GM12878 (cell line): Measurements from ENCODE around the gene ADAMTS3. TPM values are rescaled to one million over a fixed set of nuclear protein-coding genes. Genes with fewer than 3 reads are reported as not detected.

Source experiments
- ATAC-seq: fragments of 200-7000 bp; cut with Tn5 transposase; 3 replicates; pipeline ENCODE4 v1.9.1; 2020; ENCODE audit warnings: mild to moderate bottlenecking, moderate library complexity
- BruUV-seq: library from RNA; stranded (reverse); fragments of 400-500 nt; replicated peaks from 2 replicates; lab custom pipeline; 2021; lab: Mats Ljungman, UMichigan
- CTCF ChIA-PET: fragments of 300-600 bp; sonication (Branson Sonifier 250); formaldehyde crosslinking; extraction: SDS; loops from one replicate; lab custom pipeline; 2021; ENCODE audit warnings: inconsistent platforms; lab: Yijun Ruan, JAX
- POLR2A ChIA-PET: fragments of 350-600 bp; formaldehyde crosslinking; extraction: SDS; loops from one replicate; lab custom pipeline; 2021; ENCODE audit warnings: inconsistent platforms; lab: Charles Lee
- RAD21 ChIA-PET: fragments of 300-600 bp; sonication (Branson Sonifier 250); formaldehyde crosslinking; loops from one replicate; lab custom pipeline; 2023; ENCODE audit warnings: antibody characterized with exemption; ENCODE audit not compliant: unreplicated experiment; lab: Charles Lee
- SMC1A ChIA-PET: fragments of 300-600 bp; sonication (Branson Sonifier 250); formaldehyde crosslinking; loops from one replicate; lab custom pipeline; 2023; ENCODE audit not compliant: unreplicated experiment, uncharacterized antibody; lab: Charles Lee
- DNase-seq: peaks from one replicate; pipeline ENCODE4 v3.0.0-alpha.2; 2011; ENCODE audit warnings: low read depth, low spot score
- FAIRE-seq: peaks from 3 replicates; lab custom pipeline; 2011; peaks lifted over from hg19 to GRCh38; lab: Jason Lieb, UNC
- H2AFZ ChIP-seq: 2 replicates; pipeline ENCODE4 v1.6.0; 2011; ENCODE audit warnings: low read depth, low read length, control low read depth; ENCODE audit not compliant: control insufficient read depth
- H3K27ac ChIP-seq: 2 replicates; pipeline ENCODE4 v1.5.1; 2011; ENCODE audit warnings: control low read depth; ENCODE audit not compliant: control insufficient read depth, insufficient read depth
- H3K27me3 ChIP-seq, 2 experiments: replicated peaks in 1 of 2; 2 replicates each; pipeline versions ENCODE4 v1.6.0 to v1.6.1; 2011; ENCODE audit warnings: low read length in 1 of 2; ENCODE audit not compliant: control insufficient read depth in 2 of 2, insufficient read depth in 2 of 2
- H3K36me3 ChIP-seq, 2 experiments: 2 replicates each; pipeline ENCODE4 v1.5.1; 2011; ENCODE audit warnings: low read length in 1 of 2; ENCODE audit not compliant: control insufficient read depth in 2 of 2, insufficient read depth in 2 of 2
- H3K4me1 ChIP-seq: 2 replicates; pipeline ENCODE4 v1.6.1; 2011; ENCODE audit warnings: mild to moderate bottlenecking, low read length, moderate library complexity, mixed read lengths; ENCODE audit not compliant: control insufficient read depth, insufficient read depth
- H3K4me2 ChIP-seq: 2 replicates; pipeline ENCODE4 v1.6.0; 2011; ENCODE audit warnings: control low read depth; ENCODE audit not compliant: control insufficient read depth, insufficient read depth
- H3K4me3 ChIP-seq: fragments of 200-600 bp; sonication (generic); 2 replicates; pipeline ENCODE4 v1.5.1; 2016
- H3K79me2 ChIP-seq: 2 replicates; pipeline ENCODE4 v1.6.0; 2011; ENCODE audit warnings: low read length; ENCODE audit not compliant: control insufficient read depth, insufficient read depth
- H3K9ac ChIP-seq: 2 replicates; pipeline ENCODE4 v1.8.0; 2011; ENCODE audit warnings: low read length, control low read depth, mixed read lengths; ENCODE audit not compliant: control insufficient read depth, insufficient read depth
- H3K9me3 ChIP-seq: replicated peaks from 3 replicates; pipeline ENCODE4 v1.5.1; 2011; ENCODE audit warnings: mild to moderate bottlenecking, low read length; ENCODE audit not compliant: control insufficient read depth, insufficient read depth
- H4K20me1 ChIP-seq: 2 replicates; pipeline ENCODE4 v1.6.0; 2011; ENCODE audit not compliant: control insufficient read depth, insufficient read depth
- BACH1 ChIP-seq: fragments of 450-650 bp; IDR thresholded peaks from 2 replicates; pipeline ENCODE4 v1.6.1; 2017; ENCODE audit warnings: mild to moderate bottlenecking, borderline replicate concordance
- BMI1 ChIP-seq: fragments of 450-650 bp; IDR thresholded peaks from 2 replicates; pipeline ENCODE4 v1.6.1; 2016; ENCODE audit warnings: mild to moderate bottlenecking, moderate library complexity, borderline replicate concordance
- CBX3 ChIP-seq: fragments of 200-600 bp; sonication (generic); IDR thresholded peaks from 2 replicates; pipeline ENCODE4 v1.6.1; 2016; ENCODE audit warnings: low read depth, borderline replicate concordance
- CHD2 ChIP-seq: IDR thresholded peaks from 2 replicates; pipeline ENCODE4 v1.6.1; 2011; ENCODE audit warnings: low read depth, low read length, improper control_type of control experiment, borderline replicate concordance
- EGR1 ChIP-seq, 2 experiments: IDR thresholded peaks; 1 replicate in 1 of 2; 2 replicates in 1 of 2; pipeline ENCODE4 v1.6.1; 2011 to 2012; ENCODE audit warnings: low read depth in 2 of 2, low read length in 2 of 2, borderline replicate concordance in 1 of 2, mild to moderate bottlenecking in 1 of 2, moderate library complexity in 1 of 2
- ESRRA ChIP-seq: IDR thresholded peaks from 2 replicates; pipeline ENCODE4 v1.6.1; 2012; ENCODE audit warnings: mild to moderate bottlenecking, low read length, improper control_type of control experiment
- SMC3 ChIP-seq: IDR thresholded peaks from 2 replicates; pipeline ENCODE4 v1.6.1; 2011; ENCODE audit warnings: low read length, improper control_type of control experiment, borderline replicate concordance
- STAT3 ChIP-seq: IDR thresholded peaks from 2 replicates; pipeline ENCODE4 v1.6.1; 2011; ENCODE audit warnings: low read depth, low read length, improper control_type of control experiment
- TCF7 ChIP-seq: IDR thresholded peaks from 2 replicates; pipeline ENCODE4 v1.6.1; 2014; ENCODE audit warnings: antibody characterized with exemption, borderline replicate concordance
- YBX1 ChIP-seq: fragments of 450-650 bp; IDR thresholded peaks from 2 replicates; pipeline ENCODE4 v1.6.1; 2016; ENCODE audit warnings: antibody characterized with exemption
- ZBED1 ChIP-seq: IDR thresholded peaks from 2 replicates; pipeline ENCODE4 v1.6.1; 2016; ENCODE audit warnings: borderline replicate concordance
- ZNF24 ChIP-seq: fragments of 450-650 bp; IDR thresholded peaks from 2 replicates; pipeline ENCODE4 v1.6.1; 2017; ENCODE audit warnings: antibody characterized with exemption, mild to moderate bottlenecking
- WGBS: methylation state at CpG from one replicate; pipeline ENCODE4 v1.1.6; 2016; ENCODE audit warnings: low lambda C conversion rate; ENCODE audit not compliant: insufficient replicate concordance, insufficient coverage; ENCODE audit errors: missing lambda C conversion rate; 5-methylcytosine and 5-hydroxymethylcytosine counted together
- in situ Hi-C: fragments of 300-500 bp; cut with MboI; formaldehyde crosslinking; loops from 9 replicates; pipeline ENCODE4 v1.14.3; 2018; ENCODE audit warnings: mixed read lengths
- intact Hi-C: fragments of 100-400 bp; cut with micrococcal nuclease; formaldehyde crosslinking; loops from one replicate; pipeline ENCODE4 v1.14.2; 2022; ENCODE audit not compliant: unreplicated experiment
- polyA plus RNA-seq, 11 experiments: library from polyadenylated mRNA; depleted of rRNA in 4 of 11; unstranded in 6 of 11; stranded (reverse) in 5 of 11; fragments of >200 nt; fragmentation: Nextera tagmentation in 4 of 11; fragmentation: Illumina TruSeq in 1 of 11; extraction: Ambion mirVana in 4 of 11; extraction: Trizol in 1 of 11; gene quantifications; 1 replicate in 1 of 11; 2 replicates in 10 of 11; pipeline versions ENCODE4 v1.2.1 to v1.2.3, GENCODE V29; 2011 to 2016; ENCODE audit warnings: inconsistent platforms in 2 of 11, missing spikeins in 2 of 11, low read depth in 1 of 11
- total RNA-seq, 4 experiments: library from RNA; depleted of rRNA in 3 of 4; stranded (reverse); fragments of >200 nt in 3 of 4; fragmentation: Illumina TruSeq in 1 of 4; extraction: Trizol in 1 of 4; gene quantifications; 2 replicates each; pipeline versions ENCODE4 v1.2.1 to v1.2.3, GENCODE V29; 2013 to 2021
- TF ChIP-seq, protein P1 (sequence below): fragments of 450-650 bp; IDR thresholded peaks from 2 replicates; pipeline ENCODE4 v1.6.1; 2018; ENCODE audit warnings: borderline replicate concordance, mild to moderate bottlenecking; ENCODE audit not compliant: partially characterized antibody
- TF ChIP-seq, protein P2 (sequence below): fragments of 450-650 bp; IDR thresholded peaks from 2 replicates; pipeline ENCODE4 v1.6.1; 2016; ENCODE audit warnings: mild to moderate bottlenecking
- TF ChIP-seq, protein P3 (sequence below): fragments of 450-650 bp; IDR thresholded peaks from 2 replicates; pipeline ENCODE4 v1.6.1; 2014; ENCODE audit warnings: mild to moderate bottlenecking

ADAMTS3 gene
- total and polyA plus RNA-seq, 10 of the 15 experiments (the other 5 are each of a cell fraction or from before 2014, with no cell fraction given), result under 0.01 to 0.07 (median 0.02) TPM; not detected in 6

DNA sequence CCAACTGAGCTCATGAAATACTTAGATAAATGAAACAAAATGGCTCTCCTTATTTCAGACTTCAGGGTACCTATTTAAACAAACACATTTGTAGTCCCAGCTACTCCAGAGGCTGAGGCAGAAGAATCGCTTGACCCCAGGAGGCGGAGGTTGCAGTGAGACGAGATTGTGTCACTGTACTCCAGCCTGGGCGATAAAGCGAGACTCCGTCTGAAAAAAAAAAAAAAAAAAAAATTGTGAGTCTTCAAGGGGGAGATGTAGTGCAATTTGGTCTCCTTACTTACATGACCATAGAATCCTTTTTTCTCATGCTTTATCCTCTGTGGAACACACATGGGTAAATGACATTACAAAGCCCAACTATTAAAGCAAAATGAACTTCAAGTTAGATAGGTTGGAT, 2.3 kb upstream of the ADAMTS3 start:
- ChIA-PET POLR2A (interaction anchor here (0.6 to 0.7 kb wide), 2 partner anchors 150 to 799 kb away, joined by 3 read pairs; no protein-coding TSS in a partner anchor), RAD21 (no interaction called here), SMC1A (no interaction called here), CTCF (interaction anchor here (0.9 kb wide), 1 partner anchor 12 kb away, joined by 4 read pairs; no protein-coding TSS in a partner anchor)
- Histone ChIP-seq H3K4me1 (no peaks in the 10 kb centered on the region), H3K36me3 (no peaks in the 10 kb centered on the region), H3K9ac (no peak overlapping the region), H3K27me3 (peaks cover 4 to 9% of the 10 kb centered on the region in 2 experiments), H3K9me3 (no peaks in the 10 kb centered on the region), H3K4me3 (no peak overlapping the region), H2AFZ (no peak overlapping the region), H3K27ac (no peak overlapping the region), H3K4me2 (no peak overlapping the region), H4K20me1 (no peaks in the 10 kb centered on the region), H3K79me2 (no peaks in the 10 kb centered on the region)
- DNase-seq (no peak), FAIRE-seq (no peak), ATAC-seq (no peak)
- no TSS peak for BruUV-seq
- TF ChIP-seq, protein P1, sequence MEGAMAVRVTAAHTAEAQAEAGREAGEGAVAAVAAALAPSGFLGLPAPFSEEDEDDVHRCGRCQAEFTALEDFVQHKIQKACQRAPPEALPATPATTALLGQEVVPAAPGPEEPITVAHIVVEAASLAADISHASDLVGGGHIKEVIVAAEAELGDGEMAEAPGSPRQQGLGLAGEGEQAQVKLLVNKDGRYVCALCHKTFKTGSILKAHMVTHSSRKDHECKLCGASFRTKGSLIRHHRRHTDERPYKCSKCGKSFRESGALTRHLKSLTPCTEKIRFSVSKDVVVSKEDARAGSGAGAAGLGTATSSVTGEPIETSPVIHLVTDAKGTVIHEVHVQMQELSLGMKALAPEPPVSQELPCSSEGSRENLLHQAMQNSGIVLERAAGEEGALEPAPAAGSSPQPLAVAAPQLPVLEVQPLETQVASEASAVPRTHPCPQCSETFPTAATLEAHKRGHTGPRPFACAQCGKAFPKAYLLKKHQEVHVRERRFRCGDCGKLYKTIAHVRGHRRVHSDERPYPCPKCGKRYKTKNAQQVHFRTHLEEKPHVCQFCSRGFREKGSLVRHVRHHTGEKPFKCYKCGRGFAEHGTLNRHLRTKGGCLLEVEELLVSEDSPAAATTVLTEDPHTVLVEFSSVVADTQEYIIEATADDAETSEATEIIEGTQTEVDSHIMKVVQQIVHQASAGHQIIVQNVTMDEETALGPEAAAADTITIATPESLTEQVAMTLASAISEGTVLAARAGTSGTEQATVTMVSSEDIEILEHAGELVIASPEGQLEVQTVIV, result no peak
- TF ChIP-seq ZNF24 (no peak), YBX1 (no peak), TCF7 (no peak), STAT3 (no peak), BACH1 (no peak), ESRRA (no peak), SMC3 (no peak), EGR1 (IDR thresholded peaks at IDR 0.05; ENCODE audit: borderline replicate concordance in 1 of 2, low read depth in 2 of 2, low read length in 2 of 2) (no peak), BMI1 (no peak), ZBED1 (no peak), CHD2 (no peak), CBX3 (no peak)
- TF ChIP-seq, protein P2, sequence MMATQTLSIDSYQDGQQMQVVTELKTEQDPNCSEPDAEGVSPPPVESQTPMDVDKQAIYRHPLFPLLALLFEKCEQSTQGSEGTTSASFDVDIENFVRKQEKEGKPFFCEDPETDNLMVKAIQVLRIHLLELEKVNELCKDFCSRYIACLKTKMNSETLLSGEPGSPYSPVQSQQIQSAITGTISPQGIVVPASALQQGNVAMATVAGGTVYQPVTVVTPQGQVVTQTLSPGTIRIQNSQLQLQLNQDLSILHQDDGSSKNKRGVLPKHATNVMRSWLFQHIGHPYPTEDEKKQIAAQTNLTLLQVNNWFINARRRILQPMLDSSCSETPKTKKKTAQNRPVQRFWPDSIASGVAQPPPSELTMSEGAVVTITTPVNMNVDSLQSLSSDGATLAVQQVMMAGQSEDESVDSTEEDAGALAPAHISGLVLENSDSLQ, result no peak
- TF ChIP-seq, protein P3, sequence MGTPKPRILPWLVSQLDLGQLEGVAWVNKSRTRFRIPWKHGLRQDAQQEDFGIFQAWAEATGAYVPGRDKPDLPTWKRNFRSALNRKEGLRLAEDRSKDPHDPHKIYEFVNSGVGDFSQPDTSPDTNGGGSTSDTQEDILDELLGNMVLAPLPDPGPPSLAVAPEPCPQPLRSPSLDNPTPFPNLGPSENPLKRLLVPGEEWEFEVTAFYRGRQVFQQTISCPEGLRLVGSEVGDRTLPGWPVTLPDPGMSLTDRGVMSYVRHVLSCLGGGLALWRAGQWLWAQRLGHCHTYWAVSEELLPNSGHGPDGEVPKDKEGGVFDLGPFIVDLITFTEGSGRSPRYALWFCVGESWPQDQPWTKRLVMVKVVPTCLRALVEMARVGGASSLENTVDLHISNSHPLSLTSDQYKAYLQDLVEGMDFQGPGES, result no peak
- WGBS, result 75% methylated on average over 6 of the region's 6 CpGs
- intact Hi-C loops, result no loop called here
- in situ Hi-C loops, result no loop called here
